Naive thymus-derived CD4-positive, alpha-beta T cell (primary cell): ENCODE results near the gene MIER2. TPM values are rescaled to one million over a fixed set of nuclear protein-coding genes. Genes with fewer than 3 reads are reported as not detected.
"Not testable (repeated sequence)": the region's sequence is repeated elsewhere in the genome, so short reads cannot be mapped to it uniquely, and the experiment has no call there.

Source experiments
- ATAC-seq: fragments of 150-1000 bp; cut with Tn5 transposase; 2 replicates; pipeline ENCODE4 v1.10.0; 2021; ENCODE audit warnings: mild to moderate bottlenecking, moderate library complexity
- CTCF ChIA-PET: fragments of 350-600 bp; sonication (Branson Sonifier 250); formaldehyde crosslinking; loops from one replicate; lab custom pipeline; 2021; ENCODE audit warnings: antibody characterized with exemption; lab: Charles Lee
- POLR2A ChIA-PET: fragments of 350-600 bp; sonication (Branson Sonifier 250); formaldehyde crosslinking; loops from one replicate; lab custom pipeline; 2021; ENCODE audit warnings: antibody characterized with exemption, inconsistent platforms; lab: Charles Lee
- DNase-seq, 9 donors: peaks; one replicate each; pipeline versions ENCODE4 v3.0.0 to v3.0.0-alpha.2; 2020 to 2022; ENCODE audit warnings: mixed read lengths in 1 of 9
- H3K27ac ChIP-seq: one replicate; pipeline ENCODE4 v1.7.0; 2013; ENCODE audit warnings: mild to moderate bottlenecking, low read depth, low read length, moderate library complexity
- H3K27me3 ChIP-seq, 2 donors: one replicate each; pipeline ENCODE4 v1.7.0; 2013; ENCODE audit warnings: low read length in 2 of 2, mild to moderate bottlenecking in 2 of 2, moderate library complexity in 2 of 2; ENCODE audit not compliant: control insufficient read depth in 2 of 2, insufficient read depth in 2 of 2
- H3K36me3 ChIP-seq, 3 experiments: 1 replicate in 2 of 3; 2 replicates in 1 of 3; pipeline ENCODE4 v1.7.0; 2013; ENCODE audit warnings: low read length in 3 of 3, mild to moderate bottlenecking in 3 of 3, moderate library complexity in 1 of 3; ENCODE audit not compliant: insufficient read depth in 3 of 3, control insufficient read depth in 2 of 3
- H3K4me1 ChIP-seq, 2 donors: one replicate each; pipeline ENCODE4 v1.7.0; 2013; ENCODE audit warnings: low read length in 2 of 2, mild to moderate bottlenecking in 2 of 2, moderate library complexity in 1 of 2; ENCODE audit not compliant: control insufficient read depth in 2 of 2, insufficient read depth in 2 of 2
- H3K4me3 ChIP-seq: 2 replicates; pipeline ENCODE4 v1.7.0; 2013; ENCODE audit warnings: mild to moderate bottlenecking, low read length
- H3K9me3 ChIP-seq, 3 experiments: 1 replicate in 2 of 3; 2 replicates in 1 of 3; pipeline ENCODE4 v1.7.0; 2013; ENCODE audit warnings: low read length in 3 of 3; ENCODE audit not compliant: control insufficient read depth in 2 of 3
- H3K27ac Mint-ChIP-seq, 9 donors: one replicate each; pipeline ENCODE4 v1.8.0; 2020 to 2022; ENCODE audit warnings: mixed read lengths in 9 of 9, mild to moderate bottlenecking in 8 of 9, moderate library complexity in 5 of 9, inconsistent platforms in 2 of 9
- H3K27me3 Mint-ChIP-seq, 5 donors: one replicate each; pipeline ENCODE4 v1.8.0; 2021 to 2022; ENCODE audit warnings: mixed read lengths in 5 of 5, mild to moderate bottlenecking in 1 of 5
- H3K36me3 Mint-ChIP-seq, 5 donors: one replicate each; pipeline ENCODE4 v1.8.0; 2020 to 2022; ENCODE audit warnings: mixed read lengths in 5 of 5, mild to moderate bottlenecking in 3 of 5, inconsistent platforms in 1 of 5
- H3K4me1 Mint-ChIP-seq, 7 donors: one replicate each; pipeline ENCODE4 v1.8.0; 2020 to 2022; ENCODE audit warnings: mixed read lengths in 7 of 7, mild to moderate bottlenecking in 3 of 7, inconsistent platforms in 1 of 7
- H3K4me3 Mint-ChIP-seq, 10 donors: one replicate each; pipeline ENCODE4 v1.8.0; 2020 to 2022; ENCODE audit warnings: mild to moderate bottlenecking in 10 of 10, mixed read lengths in 10 of 10, moderate library complexity in 6 of 10, inconsistent platforms in 2 of 10
- H3K9me3 Mint-ChIP-seq, 11 donors: one replicate each; pipeline ENCODE4 v1.8.0; 2020 to 2022; ENCODE audit warnings: mixed read lengths in 11 of 11, mild to moderate bottlenecking in 4 of 11, inconsistent platforms in 1 of 11, moderate library complexity in 1 of 11
- intact Hi-C, 2 donors: fragments of 100-400 bp; cut with micrococcal nuclease; formaldehyde crosslinking; loops; one replicate each; pipeline ENCODE4 v1.15.1; 2023
- polyA plus RNA-seq, 2 donors: library from polyadenylated mRNA; unstranded; fragments of 300-500 nt; fragmentation: Illumina TruSeq; gene quantifications; one replicate each; pipeline ENCODE4 v1.2.3, GENCODE V29; 2021
- total RNA-seq, 6 experiments: library from RNA in 5 of 6; stranded (reverse) in 5 of 6; gene quantifications; 1 replicate in 5 of 6; 2 replicates in 1 of 6; pipeline ENCODE4 v1.2.3 and lab custom pipeline; 2021 to 2026

MIER2 gene
- total and polyA plus RNA-seq, 7 experiments from 2014 or later, result 3.9 to 24.6 (median 16.4) TPM

- no peaks in the 10 kb centered on the region for H3K4me1 ChIP-seq
- no peak overlapping the region for H3K4me3 ChIP-seq
- H3K4me1 Mint-ChIP-seq, result peaks cover 5 to 11% (median 9%) of the 10 kb centered on the region in 7 donors
- peaks cover 0 to 4% (median 0%) of the 10 kb centered on the region in 11 donors for H3K9me3 Mint-ChIP-seq
- peaks cover 0 to 3% (median 0%) of the 10 kb centered on the region in 5 donors for H3K36me3 Mint-ChIP-seq
- H3K36me3 ChIP-seq, result no peaks in the 10 kb centered on the region
- H3K9me3 ChIP-seq, result no peaks in the 10 kb centered on the region
- H3K27ac Mint-ChIP-seq, result peak overlapping the region in 1 of 9 donors; percentile 13
- DNase-seq (no peak), ATAC-seq (peak; percentile 55)
- ChIA-PET CTCF (no interaction called here), POLR2A (no interaction called here)
- intact Hi-C loops, result loop anchor here in 1 of 2 donors (1.0 kb wide), 1 partner anchor 122 kb away; no protein-coding TSS in a partner anchor
- no peak overlapping the region for H3K4me3 Mint-ChIP-seq
- H3K27me3 Mint-ChIP-seq, result peaks cover 41 to 61% (median 51%) of the 10 kb centered on the region in 5 donors
- H3K27ac ChIP-seq, result no peak overlapping the region
- peaks cover 0 to 3% of the 10 kb centered on the region in 2 donors for H3K27me3 ChIP-seq
Observed at GRCh38 chr19:384799-385169, 40.2 kb upstream of the MIER2 start.

- H3K4me1 ChIP-seq, result no peaks in the 10 kb centered on the region
- Mint-ChIP-seq H3K27ac (peak overlapping the region in 3 of 9 donors; percentile 13 to 62 (median 21)), H3K4me1 (peaks cover 5 to 11% (median 9%) of the 10 kb centered on the region in 7 donors), H3K27me3 (peaks cover 41 to 65% (median 48%) of the 10 kb centered on the region in 5 donors), H3K9me3 (peaks cover 0 to 4% (median 0%) of the 10 kb centered on the region in 11 donors), H3K36me3 (peaks cover 0 to 3% (median 0%) of the 10 kb centered on the region in 5 donors), H3K4me3 (no peak overlapping the region)
- ATAC-seq, result no peak
- peaks cover 0 to 3% of the 10 kb centered on the region in 2 donors for H3K27me3 ChIP-seq
- ChIA-PET CTCF (interaction anchor here (0.9 kb wide), 1 partner anchor 123 kb away, joined by 4 read pairs; the partner anchor contains the start of gene TPGS1), POLR2A (no interaction called here)
- intact Hi-C loops, result loop anchor here in 1 of 2 donors (1.0 kb wide), 1 partner anchor 122 kb away; no protein-coding TSS in a partner anchor
- no peaks in the 10 kb centered on the region for H3K9me3 ChIP-seq
- no peak for DNase-seq
- H3K36me3 ChIP-seq, result no peaks in the 10 kb centered on the region
- no peak overlapping the region for H3K4me3 ChIP-seq
- H3K27ac ChIP-seq, result no peak overlapping the region
Observed at GRCh38 chr19:383922-384798, 39.6 kb upstream of the MIER2 start.

- no peak for DNase-seq
- Histone ChIP-seq H3K9me3 (no peaks in the 10 kb centered on the region), H3K4me3 (no peak overlapping the region), H3K36me3 (no peaks in the 10 kb centered on the region), H3K4me1 (no peaks in the 10 kb centered on the region), H3K27ac (no peak overlapping the region), H3K27me3 (peaks cover 0 to 3% of the 10 kb centered on the region in 2 donors)
- POLR2A ChIA-PET, result no interaction called here
- peaks cover 41 to 59% (median 46%) of the 10 kb centered on the region in 5 donors for H3K27me3 Mint-ChIP-seq
- H3K9me3 Mint-ChIP-seq, result peaks cover 0 to 4% (median 0%) of the 10 kb centered on the region in 11 donors
- peaks cover 5 to 11% (median 9%) of the 10 kb centered on the region in 7 donors for H3K4me1 Mint-ChIP-seq
- CTCF ChIA-PET, result no interaction called here
- H3K27ac Mint-ChIP-seq, result peak overlapping the region in 2 of 9 donors; percentile 2 to 73
- peak overlapping the region in 1 of 10 donors; percentile 12 for H3K4me3 Mint-ChIP-seq
- H3K36me3 Mint-ChIP-seq, result peaks cover 0 to 3% (median 0%) of the 10 kb centered on the region in 5 donors
- no peak for ATAC-seq
- intact Hi-C loops, result no loop called here
Observed at GRCh38 chr19:383040-383439, 38.4 kb upstream of the MIER2 start.

GRCh38 chr19:382578-382977 is 38.0 kb upstream of the MIER2 start:
- Mint-ChIP-seq H3K27me3 (peaks cover 38 to 61% (median 50%) of the 10 kb centered on the region in 5 donors), H3K4me1 (peaks cover 5 to 14% (median 9%) of the 10 kb centered on the region in 7 donors), H3K4me3 (peak overlapping the region in 3 of 10 donors; percentile 37 to 63 (median 45)), H3K27ac (peak overlapping the region in 2 of 9 donors; percentile 2 to 73)
- H3K9me3 ChIP-seq, H3K36me3 Mint-ChIP-seq, H3K36me3 ChIP-seq, H3K27me3 ChIP-seq, ATAC-seq, CTCF ChIA-PET, intact Hi-C loops, H3K9me3 Mint-ChIP-seq, H3K4me1 ChIP-seq, H3K4me3 ChIP-seq, POLR2A ChIA-PET, H3K27ac ChIP-seq: not testable (repeated sequence)
- peak in 2 of 9 donors; percentile 12 to 38 for DNase-seq

GRCh38 chr19:381901-382300 is 37.3 kb upstream of the MIER2 start:
- POLR2A ChIA-PET, H3K4me3 ChIP-seq, H3K9me3 Mint-ChIP-seq, H3K36me3 Mint-ChIP-seq, H3K27me3 ChIP-seq, H3K27ac Mint-ChIP-seq, DNase-seq, intact Hi-C loops, H3K4me1 ChIP-seq, ATAC-seq, H3K9me3 ChIP-seq, CTCF ChIA-PET, H3K27ac ChIP-seq, H3K36me3 ChIP-seq: not testable (repeated sequence)
- H3K27me3 Mint-ChIP-seq, result peaks cover 34 to 58% (median 51%) of the 10 kb centered on the region in 5 donors
- H3K4me1 Mint-ChIP-seq, result peaks cover 5 to 14% (median 9%) of the 10 kb centered on the region in 7 donors
- H3K4me3 Mint-ChIP-seq, result peak overlapping the region in 1 of 10 donors; percentile 62

GRCh38 chr19:380618-381219 is 36.1 kb upstream of the MIER2 start:
- peaks cover 22 to 49% (median 46%) of the 10 kb centered on the region in 5 donors for H3K27me3 Mint-ChIP-seq
- H3K27me3 ChIP-seq, intact Hi-C loops: not testable (repeated sequence)

More at GRCh38 chr19:380618-381219, 36.1 kb upstream of the MIER2 start:
- CTCF ChIA-PET, DNase-seq, ATAC-seq, H3K4me3 ChIP-seq, H3K36me3 ChIP-seq, H3K4me1 ChIP-seq, H3K9me3 ChIP-seq, H3K27ac ChIP-seq, POLR2A ChIA-PET, H3K9me3 Mint-ChIP-seq, H3K36me3 Mint-ChIP-seq, H3K4me3 Mint-ChIP-seq: not testable (repeated sequence)
- peak overlapping the region in 2 of 9 donors; percentile 2 to 53 for H3K27ac Mint-ChIP-seq
- peaks cover 5 to 14% (median 9%) of the 10 kb centered on the region in 7 donors for H3K4me1 Mint-ChIP-seq
